Stimulated activated CD8-positive, alpha-beta memory T cell treated with anti-CD3 and anti-CD28 coated beads, Interleukin-7, amount 100 ng/mL, for 4 hours (primary cell): ENCODE data around the gene STARD13.

Experiments
- DNase-seq, 2 donors: peaks; one replicate each; pipeline ENCODE4 v3.0.0-alpha.2; 2020; ENCODE audit warnings: low read depth in 2 of 2

Gene STARD13

GRCh38 chr13:33090755-33091414 lies 194.7 kb downstream of the STARD13 start:
- DNase-seq = no peak

- DNase-seq = no peak
Measured at GRCh38 chr13:33089311-33089710, 196.2 kb downstream of the STARD13 start.

GRCh38 chr13:33087790-33088189 lies 197.8 kb downstream of the STARD13 start:
- no peak for DNase-seq

GRCh38 chr13:33087091-33087490 lies 198.5 kb downstream of the STARD13 start:
- no peak for DNase-seq

- DNase-seq = no peak
Measured at GRCh38 chr13:33083054-33083453, 202.5 kb downstream of the STARD13 start.

- DNase-seq = no peak
Measured at GRCh38 chr13:33081666-33082065, 203.9 kb downstream of the STARD13 start.

- DNase-seq = no peak
Measured at GRCh38 chr13:33080972-33081590, 204.5 kb downstream of the STARD13 start.

GRCh38 chr13:33079960-33080359 lies 205.6 kb downstream of the STARD13 start:
- DNase-seq = no peak

GRCh38 chr13:33078263-33078662 lies 207.3 kb downstream of the STARD13 start:
- no peak for DNase-seq

- DNase-seq = no peak
Measured at GRCh38 chr13:33076001-33076992, 209.3 kb downstream of the STARD13 start.

- DNase-seq = no peak
Measured at GRCh38 chr13:33073338-33073737, 212.2 kb downstream of the STARD13 start.

- no peak for DNase-seq
Measured at GRCh38 chr13:33072759-33073158, 212.8 kb downstream of the STARD13 start.

- DNase-seq = no peak
Measured at GRCh38 chr13:33072282-33072681, 213.3 kb downstream of the STARD13 start.

- no peak for DNase-seq
Measured at GRCh38 chr13:33070713-33071112, 214.8 kb downstream of the STARD13 start.

- no peak for DNase-seq
Measured at GRCh38 chr13:33069365-33069764, 216.2 kb downstream of the STARD13 start.

GRCh38 chr13:33066329-33066728 lies 219.2 kb downstream of the STARD13 start:
- DNase-seq = no peak

GRCh38 chr13:33060815-33061214 lies 224.7 kb downstream of the STARD13 start:
- no peak for DNase-seq

- DNase-seq = no peak
Measured at GRCh38 chr13:33058776-33059327, 226.7 kb downstream of the STARD13 start.

GRCh38 chr13:33057019-33057780 lies 228.4 kb downstream of the STARD13 start:
- no peak for DNase-seq

GRCh38 chr13:33053397-33054066 lies 232.0 kb downstream of the STARD13 start:
- no peak for DNase-seq
